Measurements from ENCODE around the gene NEU2. TPM values are rescaled to one million over a fixed set of nuclear protein-coding genes. Genes with fewer than 3 reads are reported as not detected.

NEU2 gene
- total RNA-seq, 2 donors from 2014 or later = not detected

- H3K4me3 ChIP-seq (ENCODE audit: low read length) = no peak overlapping the region
- no peaks in the 10 kb centered on the region for H3K9me3 ChIP-seq (ENCODE audit: control insufficient read depth, low read length)
- H3K4me1 Mint-ChIP-seq = no peaks in the 10 kb centered on the region
- no peak overlapping the region for H3K27ac ChIP-seq (ENCODE audit: low read depth, low read length)
- no peaks in the 10 kb centered on the region for H3K27me3 ChIP-seq (ENCODE audit: control insufficient read depth, insufficient read depth, low read length, poor library complexity, severe bottlenecking)
- no peaks in the 10 kb centered on the region for H3K9me3 Mint-ChIP-seq
- H3K36me3 ChIP-seq (ENCODE audit: control insufficient read depth, insufficient read depth, low read length) = no peaks in the 10 kb centered on the region
- peaks cover 14% of the 10 kb centered on the region for H3K27me3 Mint-ChIP-seq (ENCODE audit: insufficient read depth)
- H3K27ac Mint-ChIP-seq = no peak overlapping the region
- peak; percentile 28 for DNase-seq
- no peak overlapping the region for H3K4me3 Mint-ChIP-seq
- TF ChIP-seq CTCF (conservative IDR thresholded peaks at IDR 0.05) = no peak
- WGBS, 2 experiments (ENCODE audit: insufficient coverage in 1 of 2, insufficient read length in 1 of 2) = 83 to 90% methylated on average over 7 to 12 of the region's 12 CpGs
- no peaks in the 10 kb centered on the region for H3K4me1 ChIP-seq (ENCODE audit: control insufficient read depth, insufficient read depth, low read length)
- no peak overlapping the region for H3K9ac ChIP-seq (ENCODE audit: extremely low read depth, low read length, poor library complexity, severe bottlenecking)
- H3K36me3 Mint-ChIP-seq (ENCODE audit: low read depth) = no peaks in the 10 kb centered on the region
Observed at GRCh38 chr2:233012301-233012971, 20.0 kb upstream of the NEU2 start.

DNA sequence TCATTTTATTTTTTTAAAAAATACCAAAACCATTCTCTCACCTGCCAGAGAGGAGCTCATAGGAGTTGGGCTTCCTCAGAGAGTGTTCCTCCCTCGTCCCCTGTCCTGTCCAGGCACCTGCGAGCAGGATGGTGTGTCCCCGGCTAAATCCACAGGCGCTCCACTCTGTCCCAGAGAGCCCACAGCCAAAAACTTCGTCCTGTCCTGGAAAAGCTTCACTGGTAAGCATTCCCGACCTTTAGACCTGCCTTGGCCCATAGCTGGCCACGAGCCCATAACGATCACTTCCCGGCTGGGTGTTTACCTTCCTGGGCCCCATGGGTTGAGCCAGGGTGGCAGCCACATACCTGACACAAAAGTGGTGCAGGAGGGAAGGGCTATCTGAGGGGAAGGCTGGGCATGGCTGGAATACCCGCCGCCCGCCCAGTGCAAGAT, 19.4 kb upstream of the NEU2 start, which contains the start of gene NGEF:
TSS of gene NGEF (minus strand) at position 230 of the 435 bp plus-strand sequence. CDS start 38,366 bp downstream, outside the sequence.
- H3K4me1 ChIP-seq (ENCODE audit: control insufficient read depth, insufficient read depth, low read length) = no peaks in the 10 kb centered on the region
- no peaks in the 10 kb centered on the region for H3K9me3 ChIP-seq (ENCODE audit: control insufficient read depth, low read length)
- H3K27me3 ChIP-seq (ENCODE audit: control insufficient read depth, insufficient read depth, low read length, poor library complexity, severe bottlenecking) = no peaks in the 10 kb centered on the region
- Mint-ChIP-seq H3K9me3 (no peaks in the 10 kb centered on the region), H3K27me3 (ENCODE audit: insufficient read depth) (peaks cover 20% of the 10 kb centered on the region), H3K4me1 (no peaks in the 10 kb centered on the region), H3K27ac (no peak within 1 kb of the TSS), H3K4me3 (no peak within 1 kb of the TSS), H3K36me3 (ENCODE audit: low read depth) (no peaks in the 10 kb centered on the region)
- no peaks in the 10 kb centered on the region for H3K36me3 ChIP-seq (ENCODE audit: control insufficient read depth, insufficient read depth, low read length)
- no peak within 1 kb of the TSS for H3K4me3 ChIP-seq (ENCODE audit: low read length)
- peak; percentile 34 for DNase-seq
- no peak for TF ChIP-seq CTCF (conservative IDR thresholded peaks at IDR 0.05)
- WGBS, 2 experiments (ENCODE audit: insufficient coverage in 1 of 2, insufficient read length in 1 of 2) = 92% methylated on average over 8 to 12 of the region's 12 CpGs
- H3K9ac ChIP-seq (ENCODE audit: extremely low read depth, low read length, poor library complexity, severe bottlenecking) = no peak within 1 kb of the TSS
- H3K27ac ChIP-seq (ENCODE audit: low read depth, low read length) = no peak within 1 kb of the TSS

GRCh38 chr2:233013650-233014049, 18.8 kb upstream of the NEU2 start:
- Histone ChIP-seq H3K9ac (ENCODE audit: extremely low read depth, low read length, poor library complexity, severe bottlenecking) (no peak overlapping the region), H3K9me3 (ENCODE audit: control insufficient read depth, low read length) (no peaks in the 10 kb centered on the region), H3K4me1 (ENCODE audit: control insufficient read depth, insufficient read depth, low read length) (no peaks in the 10 kb centered on the region), H3K4me3 (ENCODE audit: low read length) (no peak overlapping the region), H3K27ac (ENCODE audit: low read depth, low read length) (no peak overlapping the region), H3K27me3 (ENCODE audit: control insufficient read depth, insufficient read depth, low read length, poor library complexity, severe bottlenecking) (no peaks in the 10 kb centered on the region), H3K36me3 (ENCODE audit: control insufficient read depth, insufficient read depth, low read length) (no peaks in the 10 kb centered on the region)
- 93% methylated on average over 1 of the region's 1 CpG; no CpG with 5 or more reads in 1 of the 2 experiments for WGBS, 2 experiments (ENCODE audit: insufficient coverage in 1 of 2, insufficient read length in 1 of 2)
- no peak overlapping the region for H3K27ac Mint-ChIP-seq
- DNase-seq = no peak
- H3K9me3 Mint-ChIP-seq = peaks cover 2% of the 10 kb centered on the region
- TF ChIP-seq CTCF (conservative IDR thresholded peaks at IDR 0.05) = no peak
- peaks cover 25% of the 10 kb centered on the region for H3K27me3 Mint-ChIP-seq (ENCODE audit: insufficient read depth)
- H3K36me3 Mint-ChIP-seq (ENCODE audit: low read depth) = no peaks in the 10 kb centered on the region
- no peak overlapping the region for H3K4me3 Mint-ChIP-seq
- H3K4me1 Mint-ChIP-seq = no peaks in the 10 kb centered on the region
